T-helper 17 cell (primary cell): ENCODE results near the gene MAML3. TPM values are rescaled to one million over a fixed set of nuclear protein-coding genes. Genes with fewer than 3 reads are reported as not detected.

ENCODE experiments used
- ATAC-seq: fragments of 150-1000 bp; cut with Tn5 transposase; 2 replicates; pipeline ENCODE4 v1.10.0; 2021; ENCODE audit warnings: mild to moderate bottlenecking, moderate library complexity
- DNase-seq, 3 donors: peaks; one replicate each; pipeline versions ENCODE4 v3.0.0 to v3.0.0-alpha.2; 2020 to 2021
- H3K9me3 ChIP-seq: one replicate; pipeline ENCODE4 v1.7.0; 2013; ENCODE audit warnings: low read length, mild to moderate bottlenecking; ENCODE audit not compliant: control insufficient read depth, poor library complexity, severe bottlenecking
- H3K27ac Mint-ChIP-seq: one replicate; pipeline ENCODE4 v1.8.0; 2022; ENCODE audit warnings: mild to moderate bottlenecking, moderate library complexity, mixed read lengths
- H3K27me3 Mint-ChIP-seq: one replicate; pipeline ENCODE4 v1.8.0; 2022; ENCODE audit warnings: mixed read lengths
- H3K36me3 Mint-ChIP-seq: one replicate; pipeline ENCODE4 v1.8.0; 2022; ENCODE audit warnings: low read depth, mixed read lengths
- H3K4me1 Mint-ChIP-seq: one replicate; pipeline ENCODE4 v1.8.0; 2022; ENCODE audit warnings: mild to moderate bottlenecking, mixed read lengths
- H3K4me3 Mint-ChIP-seq: one replicate; pipeline ENCODE4 v1.8.0; 2022; ENCODE audit warnings: mild to moderate bottlenecking, moderate library complexity, mixed read lengths
- total RNA-seq, 4 donors: library from RNA in 2 of 4; stranded (reverse) in 2 of 4; gene quantifications; one replicate each; pipeline ENCODE4 v1.2.3 and lab custom pipeline; 2022 to 2026

Gene MAML3
- total RNA-seq, 2 donors from 2014 or later, result 1.1 to 4.2 TPM

DNA sequence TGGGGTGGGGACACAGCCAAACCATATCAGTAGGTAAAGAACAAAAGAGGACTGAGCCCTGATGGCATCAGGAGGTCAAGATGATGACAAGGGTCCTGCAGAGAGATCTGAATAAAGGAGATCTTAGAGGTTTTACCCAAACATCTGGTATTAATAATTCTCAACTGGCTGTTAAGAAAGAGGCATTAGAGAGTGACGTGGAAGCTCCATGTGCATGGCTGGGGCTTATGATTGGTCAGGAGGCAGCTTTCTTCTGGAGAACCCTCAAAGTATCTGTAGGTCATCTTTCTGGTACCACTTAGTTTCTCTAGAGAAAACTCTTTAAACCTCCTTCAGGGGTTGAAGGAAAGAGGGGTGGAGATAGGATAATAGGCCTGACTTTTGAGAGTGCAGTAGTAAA lies 469.6 kb downstream of the MAML3 start:
- H3K4me1 Mint-ChIP-seq, result peaks cover 6% of the 10 kb centered on the region
- no peak overlapping the region for H3K27ac Mint-ChIP-seq
- no peak for ATAC-seq

DNA sequence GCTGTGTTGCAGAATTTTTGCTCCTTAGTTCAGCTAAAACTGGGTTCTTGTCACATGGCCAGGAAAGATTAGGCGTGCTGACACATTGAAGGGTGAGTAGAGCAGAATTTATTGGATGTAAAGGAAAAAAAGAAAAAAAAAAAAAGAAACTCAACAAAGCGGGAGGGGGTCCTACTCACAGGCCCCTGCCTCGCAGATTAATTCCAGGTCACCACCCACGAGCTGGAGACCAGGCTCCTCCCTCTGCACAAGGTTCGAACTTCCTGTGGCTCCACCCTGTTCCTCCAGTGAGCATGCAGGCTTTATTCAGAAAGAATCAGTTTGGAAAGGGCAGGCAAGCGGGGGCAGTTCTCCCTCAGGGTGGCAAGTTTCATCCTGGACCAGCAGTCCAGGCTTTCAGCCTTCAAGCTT lies 471.2 kb downstream of the MAML3 start:
- ATAC-seq (no peak), DNase-seq (no peak)
- peaks cover 4% of the 10 kb centered on the region for H3K36me3 Mint-ChIP-seq
- no peaks in the 10 kb centered on the region for H3K9me3 ChIP-seq
- no peak overlapping the region for H3K27ac Mint-ChIP-seq
- no peaks in the 10 kb centered on the region for H3K27me3 Mint-ChIP-seq
- H3K4me3 Mint-ChIP-seq, result no peak overlapping the region
- peaks cover 6% of the 10 kb centered on the region for H3K4me1 Mint-ChIP-seq

More for the DNA sequence above, 469.6 kb downstream of the MAML3 start:
- no peaks in the 10 kb centered on the region for H3K9me3 ChIP-seq
- H3K36me3 Mint-ChIP-seq, result peaks cover 4% of the 10 kb centered on the region
- DNase-seq, result no peak
- no peak overlapping the region for H3K4me3 Mint-ChIP-seq
- H3K27me3 Mint-ChIP-seq, result no peaks in the 10 kb centered on the region

DNA sequence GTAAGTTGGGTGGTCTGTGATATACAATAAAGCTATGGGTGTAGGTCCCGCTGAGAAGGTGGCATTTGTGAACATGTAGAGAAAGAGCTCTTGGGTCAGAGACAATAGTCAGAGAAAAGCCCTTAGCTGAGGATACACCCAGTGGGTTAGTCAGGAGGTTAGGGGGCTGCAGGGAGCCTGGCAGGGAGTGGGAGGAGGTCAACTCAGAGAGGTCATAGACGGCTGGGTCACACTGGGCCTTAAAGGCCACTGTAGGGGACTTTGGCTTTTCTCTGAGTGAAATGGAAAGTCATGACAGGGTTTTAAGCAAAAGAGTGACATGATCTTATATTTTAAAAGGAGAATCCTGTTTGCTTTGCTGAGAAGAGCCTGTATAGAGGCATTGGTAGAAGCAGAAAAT lies 471.7 kb downstream of the MAML3 start:
- H3K4me1 Mint-ChIP-seq, result peaks cover 6% of the 10 kb centered on the region
- H3K4me3 Mint-ChIP-seq, result no peak overlapping the region
- DNase-seq (no peak), ATAC-seq (no peak)
- no peaks in the 10 kb centered on the region for H3K27me3 Mint-ChIP-seq
- no peak overlapping the region for H3K27ac Mint-ChIP-seq
- no peaks in the 10 kb centered on the region for H3K9me3 ChIP-seq
- H3K36me3 Mint-ChIP-seq, result peaks cover 4% of the 10 kb centered on the region

DNA sequence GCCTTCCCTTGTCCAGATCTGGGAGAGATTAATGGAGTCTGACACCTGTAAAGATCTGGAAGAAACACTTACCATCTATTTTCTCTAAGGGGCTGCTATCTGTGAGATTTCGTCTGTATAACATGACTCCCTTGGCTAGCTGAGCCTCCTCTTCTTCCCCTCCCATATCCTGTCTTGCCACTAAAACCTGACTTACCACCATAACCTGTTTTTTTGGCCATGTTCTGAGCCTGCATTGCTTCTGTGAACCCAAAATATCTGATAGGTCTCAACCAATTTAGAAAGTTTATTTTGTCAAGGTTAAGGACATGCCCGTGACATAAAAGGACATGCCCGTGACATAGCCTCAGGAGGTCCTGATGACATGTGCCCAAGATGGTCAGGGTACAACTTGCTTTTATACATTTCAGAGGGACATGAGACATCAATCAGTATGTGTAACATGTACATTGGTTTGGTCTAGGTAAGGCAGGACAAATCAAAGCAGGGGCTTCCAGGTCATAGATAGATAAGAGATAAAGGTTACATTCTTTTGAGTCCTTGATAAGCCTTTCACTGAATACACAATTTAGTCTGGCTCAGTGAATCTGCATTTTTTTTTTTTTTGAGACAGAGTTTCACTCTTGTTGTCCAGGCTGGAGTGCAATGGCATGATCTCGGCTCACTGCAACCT lies 476.9 kb downstream of the MAML3 start:
- peak overlapping the region; percentile 61 for H3K27ac Mint-ChIP-seq
- peaks cover 2% of the 10 kb centered on the region for H3K4me1 Mint-ChIP-seq
- no peak overlapping the region for H3K4me3 Mint-ChIP-seq
- DNase-seq, result no peak
- peaks cover 4% of the 10 kb centered on the region for H3K36me3 Mint-ChIP-seq
- no peaks in the 10 kb centered on the region for H3K27me3 Mint-ChIP-seq
- H3K9me3 ChIP-seq, result no peaks in the 10 kb centered on the region
- ATAC-seq, result no peak

DNA sequence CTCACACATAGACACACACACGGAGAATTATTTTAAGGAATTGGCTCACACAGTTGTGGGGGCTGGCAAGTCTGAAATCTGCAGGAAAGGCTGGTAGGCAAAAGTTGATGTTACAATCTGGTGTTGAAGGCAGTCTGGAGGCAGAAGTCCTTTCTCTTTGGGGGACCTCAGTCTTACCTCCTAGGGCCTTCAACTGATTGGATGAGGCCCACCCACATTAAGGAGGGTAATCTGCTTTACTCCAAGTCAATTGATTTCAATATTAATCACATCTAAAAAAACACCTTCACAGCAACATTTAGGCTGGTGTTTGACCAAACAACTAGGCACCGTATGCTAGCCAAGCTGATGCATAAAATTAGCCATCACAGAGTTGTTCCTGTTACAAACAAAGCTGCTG lies 477.6 kb downstream of the MAML3 start:
- Mint-ChIP-seq H3K4me1 (peaks cover 2% of the 10 kb centered on the region), H3K4me3 (no peak overlapping the region), H3K36me3 (peaks cover 4% of the 10 kb centered on the region), H3K27ac (no peak overlapping the region), H3K27me3 (no peaks in the 10 kb centered on the region)
- ATAC-seq (no peak), DNase-seq (no peak)
- no peaks in the 10 kb centered on the region for H3K9me3 ChIP-seq

DNA sequence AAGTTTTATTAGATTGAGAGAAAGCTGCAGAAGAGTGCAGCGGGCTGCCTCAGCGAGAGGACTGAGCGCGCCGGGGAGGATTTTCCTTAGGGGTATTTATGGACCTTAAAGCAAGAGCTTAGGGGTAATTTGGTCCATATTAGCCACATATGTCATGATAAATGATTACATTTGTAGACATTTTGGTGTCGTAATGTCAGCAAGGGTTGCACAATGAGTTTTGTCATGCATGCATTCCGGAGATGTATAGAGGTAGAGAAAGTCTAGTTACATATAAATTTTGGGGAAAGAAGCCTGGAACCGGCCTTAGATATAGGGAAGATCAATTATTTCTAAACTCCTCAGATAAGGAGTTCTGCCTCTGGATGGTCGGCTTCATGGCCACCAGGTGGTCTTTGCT lies 478.3 kb downstream of the MAML3 start:
- Mint-ChIP-seq H3K4me1 (peaks cover 4% of the 10 kb centered on the region), H3K27ac (no peak overlapping the region), H3K4me3 (no peak overlapping the region), H3K27me3 (no peaks in the 10 kb centered on the region), H3K36me3 (peaks cover 7% of the 10 kb centered on the region)
- ATAC-seq, result no peak
- DNase-seq, result no peak
- H3K9me3 ChIP-seq, result no peaks in the 10 kb centered on the region

DNA sequence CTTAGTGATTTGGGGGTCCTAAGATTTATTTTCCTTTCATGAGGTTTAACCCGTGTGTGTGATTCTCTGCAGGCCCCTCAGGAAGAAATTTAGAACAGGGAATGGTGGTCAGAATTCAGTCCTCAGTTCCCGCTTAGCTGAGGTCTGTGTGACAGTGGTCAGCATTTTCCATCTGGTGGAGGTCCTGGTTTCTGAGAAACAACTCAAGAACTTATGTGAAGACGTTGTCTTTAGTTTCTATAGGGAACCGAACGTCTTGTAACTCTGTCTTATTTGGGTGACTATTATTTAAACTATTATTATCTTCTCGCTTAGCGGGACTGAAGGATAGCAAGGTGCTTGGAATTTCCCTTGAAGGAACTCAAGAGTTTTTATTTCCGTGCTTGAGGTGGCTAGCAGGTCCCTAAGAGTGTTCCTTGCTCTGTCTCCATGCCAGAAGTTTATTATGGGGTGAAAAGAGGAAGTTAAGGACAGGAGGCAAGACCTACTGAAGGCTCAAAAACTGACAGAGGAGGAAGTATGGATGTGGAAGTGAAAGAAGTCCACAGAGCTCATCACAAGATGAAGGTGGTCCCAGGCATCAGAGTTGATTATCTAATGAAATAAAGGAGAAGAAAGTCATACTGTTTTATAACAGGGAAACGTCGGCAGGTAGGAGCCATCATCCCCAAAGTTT lies 479.0 kb downstream of the MAML3 start:
- no peak overlapping the region for H3K4me3 Mint-ChIP-seq
- H3K27me3 Mint-ChIP-seq, result no peaks in the 10 kb centered on the region
- no peak overlapping the region for H3K27ac Mint-ChIP-seq
- H3K9me3 ChIP-seq, result no peaks in the 10 kb centered on the region
- peaks cover 5% of the 10 kb centered on the region for H3K36me3 Mint-ChIP-seq
- DNase-seq (no peak), ATAC-seq (peak; percentile 59)
- H3K4me1 Mint-ChIP-seq, result peaks cover 2% of the 10 kb centered on the region

DNA sequence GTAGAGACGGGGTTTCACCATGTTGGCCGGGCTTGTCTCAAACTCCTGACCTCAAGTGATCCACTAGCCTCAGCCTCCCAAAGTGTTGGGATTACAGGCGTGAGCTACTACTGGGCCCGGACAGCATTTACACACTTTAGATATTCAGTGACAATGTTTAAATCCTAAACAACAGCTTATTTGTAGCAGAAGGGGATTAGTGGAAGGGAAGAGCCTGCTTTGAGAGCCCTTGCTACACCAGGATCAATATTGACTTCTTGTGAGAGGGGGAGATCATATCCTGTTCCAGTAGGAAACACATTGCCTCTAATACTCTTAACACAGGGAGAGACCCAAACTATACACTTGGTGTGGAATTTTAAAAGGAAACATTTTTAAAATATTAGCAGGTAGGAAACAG lies 481.3 kb downstream of the MAML3 start:
- peaks cover 5% of the 10 kb centered on the region for H3K36me3 Mint-ChIP-seq
- no peaks in the 10 kb centered on the region for H3K27me3 Mint-ChIP-seq
- H3K27ac Mint-ChIP-seq, result no peak overlapping the region

DNA sequence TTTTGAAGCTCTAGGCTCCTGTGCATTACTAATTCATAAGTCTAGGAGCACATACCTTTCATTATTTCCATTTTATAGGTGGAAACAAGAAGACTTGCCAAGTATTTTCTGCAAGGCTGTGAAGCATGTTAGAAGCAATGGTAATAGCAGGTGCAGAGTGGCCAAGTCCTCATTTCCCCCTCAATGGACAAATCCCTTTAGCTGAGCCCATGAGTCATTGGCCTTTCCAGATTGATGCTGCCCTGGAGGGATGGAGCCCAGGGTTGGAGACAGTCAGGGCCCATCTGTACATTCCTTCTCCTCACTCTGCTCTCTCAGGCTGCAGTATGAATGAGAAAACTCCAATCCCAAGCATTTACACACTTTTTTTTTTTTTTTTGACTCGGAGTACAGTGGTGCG lies 481.8 kb downstream of the MAML3 start:
- peaks cover 2% of the 10 kb centered on the region for H3K4me1 Mint-ChIP-seq
- no peak for DNase-seq
- no peak for ATAC-seq
- no peaks in the 10 kb centered on the region for H3K9me3 ChIP-seq
- H3K36me3 Mint-ChIP-seq, result peaks cover 5% of the 10 kb centered on the region
- no peaks in the 10 kb centered on the region for H3K27me3 Mint-ChIP-seq
- H3K27ac Mint-ChIP-seq, result no peak overlapping the region
- no peak overlapping the region for H3K4me3 Mint-ChIP-seq

More for the DNA sequence above, 481.3 kb downstream of the MAML3 start:
- ATAC-seq (no peak), DNase-seq (no peak)
- Mint-ChIP-seq H3K4me1 (peaks cover 2% of the 10 kb centered on the region), H3K4me3 (no peak overlapping the region)
- H3K9me3 ChIP-seq, result no peaks in the 10 kb centered on the region

DNA sequence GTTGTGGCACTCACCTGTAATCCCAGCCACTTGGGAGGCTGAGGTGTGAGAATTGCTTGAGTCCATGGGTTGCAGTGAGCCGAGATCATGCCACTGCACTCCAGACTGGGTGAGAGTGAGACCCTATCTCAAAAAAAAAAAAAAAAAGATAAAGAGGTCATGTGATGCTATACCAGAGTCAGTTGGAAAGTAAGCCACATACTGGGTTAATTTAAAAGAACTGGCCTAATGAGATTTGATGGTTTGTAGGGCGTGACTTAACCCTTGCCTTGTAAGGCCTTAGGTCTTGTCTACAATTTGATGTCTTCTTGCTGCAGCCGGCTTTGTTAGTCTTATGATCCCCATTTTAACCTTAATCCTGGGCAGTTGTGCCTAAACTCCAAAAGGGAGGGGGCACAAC lies 483.2 kb downstream of the MAML3 start:
- no peak for DNase-seq
- H3K4me3 Mint-ChIP-seq, result no peak overlapping the region
- peaks cover 5% of the 10 kb centered on the region for H3K36me3 Mint-ChIP-seq
- no peaks in the 10 kb centered on the region for H3K9me3 ChIP-seq
- no peaks in the 10 kb centered on the region for H3K27me3 Mint-ChIP-seq
- H3K4me1 Mint-ChIP-seq, result peaks cover 12% of the 10 kb centered on the region
- no peak overlapping the region for H3K27ac Mint-ChIP-seq
- no peak for ATAC-seq

DNA sequence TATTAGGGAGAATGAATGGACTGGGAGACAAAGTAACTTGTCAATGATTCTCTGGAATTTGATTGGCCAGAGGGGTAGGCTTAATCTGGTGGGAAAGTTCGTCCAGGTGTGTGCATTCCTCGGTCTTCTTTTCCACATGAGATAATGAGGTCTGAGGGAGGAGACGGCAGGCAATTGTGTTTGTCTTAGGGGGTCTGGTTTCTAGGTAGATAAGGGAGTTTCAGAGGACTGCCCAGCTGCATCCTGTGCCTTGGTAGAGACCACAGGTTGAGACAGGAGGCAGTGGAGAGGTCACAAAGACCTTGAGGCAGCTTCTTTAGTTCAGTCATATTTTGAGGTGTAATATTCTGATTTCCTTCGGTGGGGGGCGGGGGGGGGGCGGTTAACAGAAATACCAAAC lies 484.1 kb downstream of the MAML3 start:
- H3K4me1 Mint-ChIP-seq, result peaks cover 18% of the 10 kb centered on the region
- no peak overlapping the region for H3K4me3 Mint-ChIP-seq
- no peak for DNase-seq
- H3K36me3 Mint-ChIP-seq, result peaks cover 2% of the 10 kb centered on the region
- H3K27me3 Mint-ChIP-seq, result no peaks in the 10 kb centered on the region
- H3K27ac Mint-ChIP-seq, result no peak overlapping the region
- ATAC-seq, result no peak
- H3K9me3 ChIP-seq, result no peaks in the 10 kb centered on the region

DNA sequence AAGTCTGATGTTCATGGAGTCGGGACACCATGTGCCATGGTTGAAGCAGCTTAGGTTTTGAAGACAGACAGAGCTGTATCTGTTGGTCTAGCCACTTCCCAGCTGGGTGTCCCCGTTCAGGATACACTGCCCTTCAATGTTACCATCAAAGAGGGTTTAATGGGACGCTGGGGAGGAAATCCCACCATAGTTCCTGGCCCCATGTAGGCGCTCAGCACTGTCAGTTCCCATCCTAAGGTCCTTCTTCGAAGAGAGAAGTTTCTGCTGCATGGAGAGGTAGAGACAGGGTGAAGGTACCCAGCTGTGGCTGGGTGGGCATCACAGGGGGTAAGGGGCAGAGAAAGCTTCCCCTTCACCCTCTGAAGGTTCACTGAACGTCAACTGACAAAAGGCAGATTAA lies 484.6 kb downstream of the MAML3 start:
- peaks cover 18% of the 10 kb centered on the region for H3K4me1 Mint-ChIP-seq
- peaks cover 2% of the 10 kb centered on the region for H3K36me3 Mint-ChIP-seq
- H3K9me3 ChIP-seq, result no peaks in the 10 kb centered on the region
- ATAC-seq (no peak), DNase-seq (no peak)
- no peak overlapping the region for H3K27ac Mint-ChIP-seq
- no peaks in the 10 kb centered on the region for H3K27me3 Mint-ChIP-seq
- no peak overlapping the region for H3K4me3 Mint-ChIP-seq

DNA sequence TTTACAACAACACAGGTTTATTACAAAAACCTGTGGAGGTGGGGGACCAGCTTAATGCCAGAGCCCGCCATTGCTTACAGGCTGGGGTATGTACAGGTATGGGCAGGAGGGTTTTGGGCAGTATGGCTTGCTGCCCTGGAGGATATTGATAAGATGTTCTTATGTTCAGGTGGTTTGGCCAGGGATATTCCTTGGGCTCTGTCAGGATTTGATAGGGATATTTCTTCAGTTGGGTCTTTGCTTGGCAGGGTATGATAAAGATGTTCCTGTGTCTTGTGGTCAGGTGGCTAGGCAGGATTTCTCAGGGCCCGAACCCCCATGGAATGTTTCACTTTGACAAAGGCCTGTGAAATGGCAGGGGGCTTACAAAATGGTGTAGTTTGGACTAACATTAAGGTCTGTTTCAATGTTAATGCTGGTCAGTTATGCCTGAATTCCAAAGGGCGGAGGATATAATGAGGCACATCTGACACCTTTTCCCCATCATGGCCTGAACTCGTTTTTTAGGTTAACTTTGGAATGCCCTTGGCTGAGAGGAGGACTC lies 485.3 kb downstream of the MAML3 start:
- ATAC-seq (no peak), DNase-seq (no peak)
- Mint-ChIP-seq H3K4me3 (no peak overlapping the region), H3K4me1 (peaks cover 18% of the 10 kb centered on the region), H3K27me3 (no peaks in the 10 kb centered on the region), H3K36me3 (peaks cover 2% of the 10 kb centered on the region), H3K27ac (no peak overlapping the region)
- no peaks in the 10 kb centered on the region for H3K9me3 ChIP-seq

DNA sequence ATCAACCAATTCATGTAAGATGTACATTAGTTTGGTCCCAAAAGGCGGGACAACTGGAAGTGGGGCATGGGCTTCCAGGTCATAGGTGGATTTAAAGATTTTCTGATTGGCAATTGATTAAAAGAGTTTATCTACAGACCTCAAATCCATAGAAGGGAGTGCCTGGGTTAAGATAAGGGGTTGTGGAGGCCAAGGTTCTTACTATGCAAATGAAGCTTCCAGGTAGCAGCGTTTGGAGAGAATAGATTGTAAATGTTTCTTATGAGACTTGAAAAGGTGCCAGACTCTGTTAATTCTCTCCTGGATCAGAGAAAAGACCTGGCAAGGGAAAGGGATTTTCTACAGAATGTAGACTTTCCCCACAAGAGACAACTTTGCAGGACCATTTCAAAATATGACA lies 485.9 kb downstream of the MAML3 start:
- Mint-ChIP-seq H3K4me1 (peaks cover 18% of the 10 kb centered on the region), H3K27me3 (no peaks in the 10 kb centered on the region), H3K27ac (no peak overlapping the region), H3K36me3 (peaks cover 2% of the 10 kb centered on the region), H3K4me3 (no peak overlapping the region)
- no peaks in the 10 kb centered on the region for H3K9me3 ChIP-seq
- DNase-seq (no peak), ATAC-seq (no peak)
